Activated T-cell treated with anti-CD3 and anti-CD28 coated beads, Interleukin-2, amount 50 U/mL, for 4 hours (primary cell): ENCODE measurements around the gene ABLIM1. TPM values are rescaled to one million over a fixed set of nuclear protein-coding genes. Genes with fewer than 3 reads are reported as not detected.

Experiments
- ATAC-seq, 2 donors: fragments of 200-7000 bp; cut with Tn5 transposase; one replicate each; pipeline ENCODE4 v1.10.0; 2021
- DNase-seq: peaks from one replicate; pipeline ENCODE4 v3.0.0-alpha.2; 2020
- H3K27me3 Mint-ChIP-seq: one replicate; pipeline ENCODE4 v1.8.0; 2021; ENCODE audit warnings: low read depth, mixed read lengths
- H3K36me3 Mint-ChIP-seq: one replicate; pipeline ENCODE4 v1.8.0; 2022; ENCODE audit warnings: mixed read lengths; ENCODE audit not compliant: insufficient read depth
- H3K4me1 Mint-ChIP-seq: one replicate; pipeline ENCODE4 v1.8.0; 2021; ENCODE audit warnings: low read depth, mixed read lengths
- H3K4me3 Mint-ChIP-seq: one replicate; pipeline ENCODE4 v1.8.0; 2021; ENCODE audit warnings: mild to moderate bottlenecking, moderate library complexity, mixed read lengths
- H3K9me3 Mint-ChIP-seq: one replicate; pipeline ENCODE4 v1.8.0; 2021; ENCODE audit warnings: mixed read lengths
- total RNA-seq, 3 donors: library from RNA; stranded (reverse); gene quantifications; one replicate each; pipeline ENCODE4 v1.2.1, GENCODE V29; 2021

The ABLIM1 gene
- total RNA-seq, 3 donors from 2014 or later: 68.1 to 83.2 (median 76.2) TPM

DNA sequence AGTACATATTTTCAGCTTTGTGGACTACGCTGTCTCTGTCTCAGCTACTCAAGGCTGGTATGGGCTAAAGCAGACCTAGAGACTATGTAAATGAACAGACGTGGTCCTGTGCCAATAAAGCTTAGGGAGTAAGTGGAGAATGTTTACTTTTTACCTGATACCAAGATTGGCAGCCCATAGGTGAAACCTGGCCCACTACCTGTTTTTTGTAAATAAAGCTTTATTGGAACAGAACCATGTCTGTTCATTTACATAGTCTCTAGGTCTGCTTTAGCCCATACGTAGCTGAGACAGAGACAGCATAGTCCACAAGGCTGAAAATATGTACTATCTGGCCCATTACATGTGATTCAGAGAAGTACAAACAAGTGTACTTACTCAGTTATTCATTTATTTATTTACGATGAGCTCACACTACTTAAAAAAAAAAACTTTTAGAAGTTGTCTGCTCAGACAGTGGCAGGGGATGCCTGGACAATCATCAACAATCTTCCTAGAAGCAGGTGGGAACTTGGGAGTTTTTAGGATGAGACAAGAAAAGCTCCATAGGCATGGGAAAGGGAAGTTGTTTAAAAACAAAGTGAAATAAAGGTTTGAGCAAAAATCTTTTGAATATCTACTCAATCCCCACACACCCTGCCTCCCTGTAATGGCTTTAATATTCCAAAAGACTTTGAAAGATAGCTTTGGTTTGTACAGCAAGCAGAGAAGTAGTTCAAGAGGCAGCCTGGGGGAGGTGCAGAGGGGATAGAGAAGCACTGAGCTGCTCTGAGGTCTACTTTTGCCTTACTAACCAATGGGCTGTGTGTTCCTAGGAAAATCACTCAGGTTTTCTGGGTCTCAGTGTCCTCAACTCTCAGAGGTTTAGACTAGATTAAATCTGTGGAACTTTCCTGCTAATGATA, 139.4 kb downstream of the ABLIM1 start:
- Mint-ChIP-seq H3K9me3 (no peaks in the 10 kb centered on the region), H3K4me1 (peaks cover 94% of the 10 kb centered on the region), H3K4me3 (peak overlapping the region; percentile 46), H3K36me3 (peaks cover 28% of the 10 kb centered on the region), H3K27me3 (no peaks in the 10 kb centered on the region)
- ATAC-seq (no peak), DNase-seq (no peak)

DNA sequence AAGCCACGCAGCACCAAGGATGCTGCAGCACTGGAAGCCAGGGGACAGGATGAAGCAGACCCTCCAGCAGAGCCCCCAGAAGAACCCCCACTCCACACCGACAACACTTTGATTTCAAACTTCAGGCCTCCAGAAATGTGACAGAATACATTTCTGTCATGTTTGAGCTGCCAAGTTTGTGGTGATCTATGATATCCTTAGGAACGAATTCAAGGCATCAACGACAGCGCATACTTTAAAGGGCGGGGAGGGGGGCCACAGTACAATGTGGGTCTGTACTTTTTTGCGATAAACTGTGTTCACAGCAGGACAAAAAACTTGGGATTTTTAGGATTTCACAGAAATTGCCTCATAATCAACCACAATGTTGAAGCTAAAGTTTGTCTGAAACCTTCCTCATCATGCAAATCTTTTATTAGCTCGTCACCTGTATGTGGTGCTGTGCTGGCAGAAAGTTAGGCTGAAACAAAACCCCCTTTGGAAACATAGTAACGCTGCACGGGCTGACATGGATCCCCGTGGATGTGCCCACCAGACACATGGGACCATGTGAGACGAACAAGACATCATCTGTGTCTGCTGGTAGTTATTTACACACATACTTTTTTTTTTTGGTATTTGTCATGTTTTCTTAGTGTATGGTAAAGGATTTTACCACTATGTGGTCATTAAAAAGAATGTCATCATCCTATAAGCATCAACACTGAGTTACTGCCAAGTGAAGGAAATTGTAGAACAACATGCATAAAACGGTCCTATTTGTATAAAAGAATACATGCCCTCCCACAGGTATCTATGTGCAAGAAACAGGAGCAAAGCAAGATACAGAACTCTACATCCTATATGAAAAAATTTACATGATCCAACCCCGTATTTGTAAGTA, 140.5 kb downstream of the ABLIM1 start:
- ATAC-seq (peak; percentile 8 to 14), DNase-seq (no peak)
- peaks cover 94% of the 10 kb centered on the region for H3K4me1 Mint-ChIP-seq
- peaks cover 28% of the 10 kb centered on the region for H3K36me3 Mint-ChIP-seq
- no peaks in the 10 kb centered on the region for H3K9me3 Mint-ChIP-seq
- no peaks in the 10 kb centered on the region for H3K27me3 Mint-ChIP-seq
- H3K4me3 Mint-ChIP-seq: peak overlapping the region; percentile 52

DNA sequence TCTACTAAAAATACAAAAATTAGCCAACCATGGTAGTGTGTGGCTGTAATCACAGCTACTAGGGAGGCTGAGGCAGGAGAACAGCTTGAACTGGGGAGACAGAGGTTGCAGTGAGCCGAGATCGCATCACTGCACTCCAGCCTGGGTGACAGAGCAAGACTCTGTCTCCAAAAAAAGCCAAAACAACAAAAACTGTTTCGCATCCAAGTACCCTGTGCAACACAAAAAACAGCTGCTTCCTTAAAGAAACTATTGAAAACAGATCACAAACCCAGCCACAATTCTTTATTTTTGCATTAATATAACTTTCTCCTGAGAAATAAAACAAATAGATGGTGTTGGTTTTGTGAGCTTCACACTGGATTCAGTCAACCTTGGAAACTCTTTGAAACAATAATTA, 141.7 kb downstream of the ABLIM1 start:
- no peak overlapping the region for H3K4me3 Mint-ChIP-seq
- H3K4me1 Mint-ChIP-seq: peaks cover 94% of the 10 kb centered on the region
- no peak for DNase-seq
- ATAC-seq: no peak
- H3K9me3 Mint-ChIP-seq: no peaks in the 10 kb centered on the region
- peaks cover 29% of the 10 kb centered on the region for H3K36me3 Mint-ChIP-seq
- no peaks in the 10 kb centered on the region for H3K27me3 Mint-ChIP-seq

DNA sequence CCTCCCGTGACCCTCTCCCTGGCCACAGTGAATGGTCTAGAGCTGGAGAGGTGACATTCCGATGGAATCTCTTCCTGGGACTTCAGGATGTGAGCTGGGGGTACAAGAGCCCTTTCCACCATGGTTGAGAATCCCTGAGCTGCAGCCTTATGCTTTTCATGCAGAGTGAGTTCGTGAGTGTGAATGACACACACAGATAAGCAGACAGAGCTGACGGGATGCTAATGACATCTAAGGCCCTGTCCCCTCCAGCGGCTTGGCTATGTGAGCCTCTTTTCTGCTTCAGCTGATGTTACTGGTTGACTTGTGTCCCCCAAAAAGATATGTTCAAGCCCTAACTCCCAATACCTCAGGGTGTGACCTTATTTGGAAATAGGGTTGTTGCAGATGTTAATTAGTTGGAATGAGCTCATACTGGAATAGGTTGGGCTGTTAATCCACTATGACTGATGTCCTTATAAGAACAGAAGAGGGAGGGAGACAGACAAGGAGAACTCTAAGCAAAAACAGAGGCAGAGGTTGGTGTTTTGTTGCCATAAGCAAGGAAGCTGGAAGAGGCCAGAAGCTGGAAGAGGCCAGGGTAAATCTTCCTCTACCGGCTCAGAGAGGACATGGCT, 142.7 kb downstream of the ABLIM1 start:
- H3K4me1 Mint-ChIP-seq: peaks cover 90% of the 10 kb centered on the region
- DNase-seq (no peak), ATAC-seq (peak; percentile 32 to 37)
- peaks cover 29% of the 10 kb centered on the region for H3K36me3 Mint-ChIP-seq
- H3K4me3 Mint-ChIP-seq: peak overlapping the region; percentile 33
- no peaks in the 10 kb centered on the region for H3K27me3 Mint-ChIP-seq
- H3K9me3 Mint-ChIP-seq: no peaks in the 10 kb centered on the region

DNA sequence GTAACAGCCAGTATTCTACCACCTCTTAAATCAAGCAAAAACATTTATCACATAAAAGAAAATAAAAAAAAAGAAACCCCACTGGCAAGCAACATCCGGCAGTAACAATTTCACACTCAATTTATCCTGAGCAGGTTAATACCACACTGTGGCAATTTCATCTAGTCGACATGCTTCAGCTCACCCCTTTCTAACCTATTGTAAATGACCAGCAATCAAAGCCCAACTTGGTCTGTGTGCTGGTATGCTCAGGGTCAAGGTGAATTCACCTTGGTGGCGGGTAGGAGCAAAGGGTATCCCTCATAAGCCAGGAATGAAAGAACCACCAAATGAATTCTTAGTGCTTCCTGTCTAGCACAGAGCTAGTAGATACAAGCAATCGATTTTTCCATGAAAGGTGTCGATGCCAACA, 144.7 kb downstream of the ABLIM1 start:
- ATAC-seq (no peak), DNase-seq (no peak)
- Mint-ChIP-seq H3K4me1 (peaks cover 86% of the 10 kb centered on the region), H3K27me3 (no peaks in the 10 kb centered on the region), H3K4me3 (peak overlapping the region; percentile 62), H3K36me3 (peaks cover 35% of the 10 kb centered on the region), H3K9me3 (no peaks in the 10 kb centered on the region)

DNA sequence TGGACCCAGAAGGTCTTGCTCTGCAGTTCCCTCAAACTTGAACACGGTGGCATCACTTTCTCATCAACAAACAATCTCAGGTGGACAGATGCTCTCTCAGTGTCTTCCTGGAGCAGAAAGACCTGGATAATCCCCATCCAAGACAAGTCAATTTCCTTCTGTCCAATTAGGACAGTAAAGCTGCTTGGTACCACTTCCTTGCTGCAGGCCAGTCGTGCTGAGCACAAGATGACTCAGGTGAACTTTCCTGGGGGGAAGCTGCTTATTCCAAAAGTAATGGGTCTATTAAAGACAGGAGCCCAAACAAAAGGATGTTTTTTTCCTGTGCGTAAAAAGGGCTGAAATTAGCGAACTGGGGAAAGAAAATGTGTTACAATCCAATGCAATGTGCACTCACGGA, 146.2 kb downstream of the ABLIM1 start:
- Mint-ChIP-seq H3K4me3 (no peak overlapping the region), H3K4me1 (peaks cover 85% of the 10 kb centered on the region), H3K9me3 (no peaks in the 10 kb centered on the region), H3K36me3 (peaks cover 30% of the 10 kb centered on the region), H3K27me3 (no peaks in the 10 kb centered on the region)
- ATAC-seq (no peak), DNase-seq (no peak)

DNA sequence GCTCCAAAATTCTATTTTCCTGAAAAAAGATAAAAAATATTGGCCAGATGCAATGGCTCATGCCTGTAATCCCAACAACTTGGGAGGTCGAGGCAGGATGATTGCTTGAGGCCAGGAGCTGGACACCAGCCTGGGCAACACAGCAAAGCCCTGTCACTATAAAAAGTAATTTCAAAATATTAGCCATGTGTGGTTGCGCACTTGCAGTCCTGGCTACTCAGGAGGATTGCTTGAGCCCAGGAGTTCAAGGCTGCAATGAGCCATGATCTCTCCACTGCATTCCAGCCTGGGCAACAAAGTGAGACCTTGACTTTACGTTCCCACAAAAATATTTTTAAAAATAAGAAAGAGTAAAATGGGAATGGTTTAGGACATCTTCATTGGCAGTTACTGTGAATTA, 149.7 kb downstream of the ABLIM1 start:
- ATAC-seq (no peak), DNase-seq (no peak)
- Mint-ChIP-seq H3K27me3 (no peaks in the 10 kb centered on the region), H3K4me1 (peaks cover 84% of the 10 kb centered on the region), H3K9me3 (no peaks in the 10 kb centered on the region), H3K4me3 (no peak overlapping the region), H3K36me3 (peaks cover 32% of the 10 kb centered on the region)

DNA sequence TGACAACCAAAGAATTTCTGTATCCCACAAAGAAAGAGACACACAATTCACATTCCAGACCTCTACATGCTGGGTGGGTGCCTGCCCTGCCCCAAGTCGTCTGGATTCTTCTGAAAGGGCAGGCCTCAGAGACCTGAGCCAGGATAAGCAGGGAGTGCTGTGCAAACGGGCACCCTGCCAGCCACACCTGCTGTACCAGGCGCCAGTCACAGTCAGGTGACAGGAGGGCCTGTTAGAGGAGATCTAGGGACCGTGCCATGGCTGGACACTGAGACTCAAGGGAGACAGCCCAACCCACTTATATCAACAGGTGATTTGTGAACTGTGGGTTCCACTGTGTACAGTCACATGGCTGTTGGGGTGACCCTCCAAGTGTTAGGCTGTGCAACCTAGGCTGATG, 150.6 kb downstream of the ABLIM1 start:
- H3K9me3 Mint-ChIP-seq: no peaks in the 10 kb centered on the region
- H3K4me3 Mint-ChIP-seq: no peak overlapping the region
- ATAC-seq (peak; percentile 23), DNase-seq (no peak)
- H3K4me1 Mint-ChIP-seq: peaks cover 81% of the 10 kb centered on the region
- H3K36me3 Mint-ChIP-seq: peaks cover 36% of the 10 kb centered on the region
- no peaks in the 10 kb centered on the region for H3K27me3 Mint-ChIP-seq

DNA sequence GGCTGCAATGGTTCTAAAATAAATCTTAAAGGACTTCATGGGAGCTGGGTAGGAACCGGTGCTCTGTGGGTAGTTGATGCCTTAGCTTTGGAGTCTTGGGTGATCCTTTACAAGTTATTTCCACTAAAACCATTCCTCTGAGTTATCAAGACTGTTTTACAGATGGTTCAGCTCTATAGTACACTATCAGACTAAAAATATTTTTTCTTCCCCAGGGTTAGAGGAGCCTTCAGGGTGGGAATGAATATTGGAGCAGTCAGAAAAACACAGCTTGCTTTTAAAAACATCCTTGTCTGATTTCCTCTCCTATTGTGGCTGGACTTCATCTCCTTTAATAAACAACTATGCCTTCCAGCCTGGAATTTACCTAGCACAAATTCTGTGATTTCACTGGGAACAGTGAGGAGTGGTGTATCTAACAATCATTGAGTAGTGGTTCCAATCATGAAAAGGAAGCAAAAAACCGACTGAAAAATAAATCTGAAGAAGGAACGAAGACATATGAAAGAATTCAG, 151.1 kb downstream of the ABLIM1 start:
- Mint-ChIP-seq H3K4me3 (no peak overlapping the region), H3K9me3 (no peaks in the 10 kb centered on the region), H3K36me3 (peaks cover 36% of the 10 kb centered on the region), H3K27me3 (no peaks in the 10 kb centered on the region), H3K4me1 (peaks cover 80% of the 10 kb centered on the region)
- no peak for DNase-seq
- no peak for ATAC-seq

DNA sequence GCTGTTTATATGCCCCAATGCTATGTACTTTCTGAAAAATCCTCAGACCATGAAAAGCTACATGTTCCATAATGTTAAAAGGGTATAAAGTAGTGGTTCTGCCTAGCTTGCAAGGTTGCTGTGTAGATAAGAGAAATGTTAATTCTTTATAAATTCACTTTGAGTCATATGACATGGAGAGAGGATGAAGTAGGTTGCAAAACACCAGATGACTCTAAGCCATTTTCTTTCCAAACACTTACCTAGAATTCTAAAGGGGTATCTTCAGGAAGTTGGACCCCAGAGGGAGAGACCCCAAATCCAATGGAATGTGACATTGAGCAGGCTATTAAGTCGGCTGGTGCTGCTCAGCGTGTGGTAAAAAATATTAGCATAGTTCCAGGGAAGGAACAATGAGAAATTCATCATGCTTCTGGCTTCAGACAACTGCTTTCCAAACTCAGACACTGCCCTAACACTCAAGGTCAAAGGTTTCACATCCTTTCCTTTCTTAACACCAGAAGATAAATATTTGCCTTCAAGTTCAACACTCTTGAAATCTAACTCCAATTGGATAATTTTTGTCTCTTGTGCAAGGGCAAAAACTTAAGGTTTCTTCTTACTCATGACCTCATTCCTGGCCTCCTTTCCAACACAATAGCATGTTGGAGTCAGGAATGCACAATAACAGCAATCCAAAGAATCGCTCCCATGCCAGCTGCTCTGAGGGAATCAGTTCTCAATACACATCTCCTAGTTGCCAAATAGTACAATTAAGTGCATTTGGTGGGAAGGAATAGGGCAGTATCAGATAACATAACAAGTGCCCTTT, 153.1 kb downstream of the ABLIM1 start:
- no peaks in the 10 kb centered on the region for H3K27me3 Mint-ChIP-seq
- peaks cover 87% of the 10 kb centered on the region for H3K4me1 Mint-ChIP-seq
- no peaks in the 10 kb centered on the region for H3K9me3 Mint-ChIP-seq
- DNase-seq (no peak), ATAC-seq (peak in 1 of 2 donors; percentile 32)
- H3K4me3 Mint-ChIP-seq: no peak overlapping the region
- peaks cover 34% of the 10 kb centered on the region for H3K36me3 Mint-ChIP-seq

DNA sequence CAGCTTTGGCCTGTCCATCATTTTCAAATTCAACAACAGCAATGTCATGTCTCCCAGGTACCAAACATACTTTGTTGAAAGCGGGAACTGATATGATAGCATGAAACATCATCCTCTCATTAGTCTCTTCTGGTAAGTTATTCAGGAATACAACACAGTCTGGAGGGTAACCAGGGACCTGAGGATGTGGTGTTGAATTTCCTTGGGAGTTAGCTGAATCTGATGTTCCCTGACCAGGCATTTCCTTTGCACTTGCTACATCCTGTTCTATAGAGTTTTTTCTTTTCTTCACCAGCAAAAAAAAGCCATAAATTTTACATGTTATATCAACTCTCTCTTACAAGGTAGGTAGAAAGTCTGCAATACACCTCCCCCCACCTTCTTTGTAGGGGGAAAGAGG, 156.0 kb downstream of the ABLIM1 start:
- Mint-ChIP-seq H3K4me3 (no peak overlapping the region), H3K27me3 (no peaks in the 10 kb centered on the region), H3K4me1 (peaks cover 88% of the 10 kb centered on the region), H3K9me3 (no peaks in the 10 kb centered on the region), H3K36me3 (peaks cover 24% of the 10 kb centered on the region)
- no peak for ATAC-seq
- DNase-seq: no peak

DNA sequence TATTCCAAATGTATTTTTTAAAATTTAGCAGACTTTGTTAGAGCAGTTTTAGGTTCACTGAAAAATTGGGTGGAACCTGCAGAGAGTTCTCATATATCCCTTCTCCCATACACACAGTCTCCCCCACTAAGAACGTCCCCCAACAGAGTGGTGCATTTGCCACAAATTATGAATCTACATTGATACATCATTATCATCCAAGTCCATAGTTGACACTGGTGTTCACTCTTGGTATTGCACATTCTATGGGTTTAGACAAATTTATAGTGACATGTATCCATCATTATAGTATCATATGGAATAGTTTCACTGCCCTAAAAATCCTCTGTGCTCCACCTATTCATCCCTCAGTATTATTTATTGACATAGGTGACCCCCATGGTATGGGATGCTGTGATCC, 156.4 kb downstream of the ABLIM1 start:
- H3K27me3 Mint-ChIP-seq: no peaks in the 10 kb centered on the region
- no peak for DNase-seq
- no peak for ATAC-seq
- H3K9me3 Mint-ChIP-seq: no peaks in the 10 kb centered on the region
- H3K4me1 Mint-ChIP-seq: peaks cover 88% of the 10 kb centered on the region
- peaks cover 24% of the 10 kb centered on the region for H3K36me3 Mint-ChIP-seq
- no peak overlapping the region for H3K4me3 Mint-ChIP-seq

DNA sequence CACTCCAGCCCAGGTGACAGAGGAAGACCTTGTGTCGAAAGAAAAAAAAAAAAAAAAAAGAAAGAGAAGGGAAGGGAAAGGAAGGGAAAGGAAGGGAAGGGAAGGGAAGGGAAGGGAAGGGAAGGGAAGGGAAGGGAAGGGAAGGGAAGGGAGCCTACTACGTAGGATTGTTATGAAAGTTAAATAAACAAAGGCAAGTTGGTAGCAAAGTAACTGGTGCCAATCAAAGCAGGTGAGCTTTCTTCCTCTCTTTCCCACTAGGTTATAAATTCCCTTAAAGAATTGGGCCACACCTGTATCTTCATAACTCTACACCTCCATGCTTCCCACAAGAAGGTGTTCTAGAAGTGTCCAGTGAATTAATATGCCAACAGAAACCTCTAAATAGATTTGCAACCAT, 157.4 kb downstream of the ABLIM1 start:
- DNase-seq: no peak
- H3K27me3 Mint-ChIP-seq: no peaks in the 10 kb centered on the region

More for the DNA sequence above, 157.4 kb downstream of the ABLIM1 start:
- peaks cover 23% of the 10 kb centered on the region for H3K36me3 Mint-ChIP-seq
- no peaks in the 10 kb centered on the region for H3K9me3 Mint-ChIP-seq
- no peak overlapping the region for H3K4me3 Mint-ChIP-seq
- peaks cover 87% of the 10 kb centered on the region for H3K4me1 Mint-ChIP-seq
- no peak for ATAC-seq
